Right lobe of liver (tissue), 6 donors: Measurements from ENCODE around the gene USP43. TPM values are rescaled to one million over a fixed set of nuclear protein-coding genes. Genes with fewer than 3 reads are reported as not detected.

Experiments
- ATAC-seq, 4 donors: fragments of 200-7000 bp; cut with Tn5 transposase; one replicate each; pipeline ENCODE4 v1.9.1; 2020; ENCODE audit warnings: mild to moderate bottlenecking in 4 of 4, moderate library complexity in 4 of 4
- DNase-seq, 3 donors: peaks; one replicate each; pipeline ENCODE4 v3.0.0-alpha.2; 2020
- H3K27ac ChIP-seq, 3 donors: fragments of 200-600 bp; one replicate each; pipeline ENCODE4 v1.8.0; 2022
- H3K27me3 ChIP-seq, 2 donors: fragments of 200-600 bp; one replicate each; pipeline ENCODE4 v1.8.0; 2022
- H3K36me3 ChIP-seq, 4 donors: fragments of 200-600 bp; sonication (generic) in 1 of 4; one replicate each; pipeline versions ENCODE4 v1.5.1 to v1.8.0; 2017 to 2022; ENCODE audit warnings: control low read depth in 1 of 4
- H3K4me1 ChIP-seq, 4 donors: fragments of 200-600 bp; sonication (generic) in 1 of 4; one replicate each; pipeline versions ENCODE4 v1.5.1 to v1.8.0; 2017 to 2022; ENCODE audit warnings: control low read depth in 1 of 4
- H3K4me3 ChIP-seq, 3 donors: fragments of 200-600 bp; one replicate each; pipeline ENCODE4 v1.8.0; 2022
- H3K9me3 ChIP-seq, 4 donors: fragments of 200-600 bp; sonication (generic) in 1 of 4; one replicate each; pipeline versions ENCODE4 v1.5.1 to v1.8.0; 2017 to 2022; ENCODE audit warnings: control low read depth in 1 of 4
- POLR2A ChIP-seq: fragments of 450-650 bp; IDR thresholded peaks from one replicate; pipeline ENCODE4 v1.6.1; 2017; ENCODE audit warnings: antibody characterized with exemption, mild to moderate bottlenecking
- WGBS: methylation state at CpG from one replicate; pipeline ENCODE4 v1.1.6; 2018; ENCODE audit warnings: low coverage, low lambda C conversion rate; ENCODE audit not compliant: insufficient coverage; ENCODE audit errors: missing lambda C conversion rate; 5-methylcytosine and 5-hydroxymethylcytosine counted together
- intact Hi-C, 2 donors: fragments of 100-400 bp; cut with DNase I; formaldehyde crosslinking; loops; one replicate each; pipeline versions ENCODE4 v1.11.2 to v1.14.1; 2022
- total RNA-seq, 6 experiments: library from RNA; depleted of rRNA in 2 of 6; stranded (reverse); fragments of >200 nt in 2 of 6; fragmentation: NEBNext Ultra II Directional in 3 of 6; extraction: Animal tissue kit (Norgen Biotek cat#: 25700) in 3 of 6; gene quantifications; one replicate each; pipeline versions ENCODE4 v1.1.0 to v1.2.4, GENCODE V29; 2016 to 2023
- TF ChIP-seq, protein P1 (sequence below), 4 donors: fragments of 200-600 bp in 3 of 4; fragments of 450-650 bp in 1 of 4; IDR thresholded peaks; one replicate each; pipeline versions ENCODE4 v1.5.1 to v1.8.0; 2016 to 2022; ENCODE audit warnings: antibody characterized with exemption in 4 of 4, mild to moderate bottlenecking in 2 of 4
- donor health status: DM: no; HTN: yes; CAD: no.
- donor health status: DM: no; HTN: no; CAD: no.
- donor health status: DM: no; HTN: no; CAD: no.
- donor health status: DM: no; HTN: yes; CAD: no.
- donor health status: DM: no; HTN: yes; CAD: no.

Gene USP43
- total RNA-seq, 6 experiments from 2014 or later = 2.1 to 11.6 (median 6.8) TPM

- Histone ChIP-seq H3K9me3 (no peaks in the 10 kb centered on the region), H3K4me3 (no peak overlapping the region), H3K27ac (no peak overlapping the region), H3K27me3 (no peaks in the 10 kb centered on the region), H3K4me1 (no peaks in the 10 kb centered on the region), H3K36me3 (no peaks in the 10 kb centered on the region)
- intact Hi-C loops = loop anchor here in 1 of 2 donors (10.0 kb wide), 1 partner anchor 98 kb away; the partner anchor contains the start of genes CFAP52 and STX8
- no peak for TF ChIP-seq POLR2A
- TF ChIP-seq, protein P1, sequence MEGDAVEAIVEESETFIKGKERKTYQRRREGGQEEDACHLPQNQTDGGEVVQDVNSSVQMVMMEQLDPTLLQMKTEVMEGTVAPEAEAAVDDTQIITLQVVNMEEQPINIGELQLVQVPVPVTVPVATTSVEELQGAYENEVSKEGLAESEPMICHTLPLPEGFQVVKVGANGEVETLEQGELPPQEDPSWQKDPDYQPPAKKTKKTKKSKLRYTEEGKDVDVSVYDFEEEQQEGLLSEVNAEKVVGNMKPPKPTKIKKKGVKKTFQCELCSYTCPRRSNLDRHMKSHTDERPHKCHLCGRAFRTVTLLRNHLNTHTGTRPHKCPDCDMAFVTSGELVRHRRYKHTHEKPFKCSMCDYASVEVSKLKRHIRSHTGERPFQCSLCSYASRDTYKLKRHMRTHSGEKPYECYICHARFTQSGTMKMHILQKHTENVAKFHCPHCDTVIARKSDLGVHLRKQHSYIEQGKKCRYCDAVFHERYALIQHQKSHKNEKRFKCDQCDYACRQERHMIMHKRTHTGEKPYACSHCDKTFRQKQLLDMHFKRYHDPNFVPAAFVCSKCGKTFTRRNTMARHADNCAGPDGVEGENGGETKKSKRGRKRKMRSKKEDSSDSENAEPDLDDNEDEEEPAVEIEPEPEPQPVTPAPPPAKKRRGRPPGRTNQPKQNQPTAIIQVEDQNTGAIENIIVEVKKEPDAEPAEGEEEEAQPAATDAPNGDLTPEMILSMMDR (IDR thresholded peaks at IDR 0.05) = no peak
- 81% methylated on average over 4 of the region's 6 CpGs for WGBS
- no peak for DNase-seq
- ATAC-seq = no peak
Observed at GRCh38 chr17:9672691-9673090, 27.4 kb downstream of the USP43 start.

GRCh38 chr17:9676084-9676483 lies 30.8 kb downstream of the USP43 start:
- Histone ChIP-seq H3K36me3 (no peaks in the 10 kb centered on the region), H3K4me1 (no peaks in the 10 kb centered on the region), H3K4me3 (no peak overlapping the region), H3K27ac (no peak overlapping the region), H3K27me3 (no peaks in the 10 kb centered on the region), H3K9me3 (peaks cover 0 to 6% (median 0%) of the 10 kb centered on the region in 4 donors)
- DNase-seq = no peak
- no peak for TF ChIP-seq POLR2A
- TF ChIP-seq, protein P1 (IDR thresholded peaks at IDR 0.05) = peak; percentile 38 to 51 (median 42)
- intact Hi-C loops = loop anchor here in 1 of 2 donors (10.0 kb wide), 1 partner anchor 101 kb away; the partner anchor contains the start of genes CFAP52 and STX8
- peak in 2 of 4 donors; percentile 38 to 60 for ATAC-seq
- WGBS = 71% methylated on average over 4 of the region's 4 CpGs

DNA sequence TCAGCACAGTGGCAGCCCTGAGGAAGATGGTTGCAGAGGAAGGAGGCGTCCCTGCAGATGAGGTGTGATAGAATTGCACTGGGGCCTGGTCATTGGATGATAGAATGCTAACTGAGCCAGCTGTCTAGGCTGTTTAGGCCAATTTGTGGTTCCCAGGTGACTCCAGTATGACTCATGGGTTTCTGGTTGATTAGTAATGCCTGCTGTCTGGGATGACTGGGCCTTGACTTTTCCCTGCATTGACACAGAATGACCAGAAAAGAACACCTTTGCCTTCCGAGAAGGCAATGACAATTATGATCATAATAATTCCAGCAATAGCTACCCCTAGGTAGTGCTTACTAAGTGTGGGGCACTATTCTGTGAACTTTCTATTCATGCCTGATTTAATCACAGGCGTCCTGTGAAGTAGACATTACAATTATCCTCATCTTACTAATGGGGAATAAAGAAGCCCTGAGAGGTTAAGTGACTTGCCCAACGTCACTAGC lies 31.5 kb downstream of the USP43 start:
- ATAC-seq = peak in 1 of 4 donors; percentile 78
- Histone ChIP-seq H3K9me3 (peaks cover 0 to 6% (median 0%) of the 10 kb centered on the region in 4 donors), H3K4me1 (no peaks in the 10 kb centered on the region), H3K4me3 (no peak overlapping the region), H3K27me3 (no peaks in the 10 kb centered on the region), H3K36me3 (no peaks in the 10 kb centered on the region), H3K27ac (no peak overlapping the region)
- intact Hi-C loops = loop anchor here in 1 of 2 donors (10.0 kb wide), 1 partner anchor 102 kb away; the partner anchor contains the start of genes CFAP52 and STX8
- 73% methylated on average over 3 of the region's 4 CpGs for WGBS
- DNase-seq = no peak
- TF ChIP-seq, protein P1 (IDR thresholded peaks at IDR 0.05) = no peak
- no peak for TF ChIP-seq POLR2A

DNA sequence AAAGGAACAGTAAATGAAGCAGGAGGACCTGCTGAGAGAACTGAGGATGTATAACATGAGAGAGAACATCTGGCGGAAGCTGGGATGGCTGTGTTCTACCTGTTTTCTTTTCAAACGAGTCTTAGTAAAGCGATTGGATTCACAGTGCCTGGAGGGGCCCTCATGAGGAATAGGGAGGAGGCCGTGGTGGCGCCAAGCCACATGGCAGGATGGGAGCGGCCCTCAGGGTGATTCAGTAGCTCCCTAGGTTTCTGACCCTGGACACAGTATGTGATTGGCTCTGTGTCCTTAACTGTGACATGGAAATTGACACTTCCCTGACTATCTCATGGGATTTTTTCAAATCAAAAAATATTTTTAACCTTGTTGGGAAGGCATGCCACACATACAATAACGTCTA lies 32.1 kb downstream of the USP43 start:
- Histone ChIP-seq H3K36me3 (no peaks in the 10 kb centered on the region), H3K4me3 (no peak overlapping the region), H3K27me3 (no peaks in the 10 kb centered on the region), H3K27ac (no peak overlapping the region), H3K4me1 (no peaks in the 10 kb centered on the region), H3K9me3 (peaks cover 0 to 6% (median 0%) of the 10 kb centered on the region in 4 donors)
- TF ChIP-seq, protein P1 (IDR thresholded peaks at IDR 0.05) = no peak
- TF ChIP-seq POLR2A = no peak
- DNase-seq = no peak
- intact Hi-C loops = loop anchor here in 1 of 2 donors (10.0 kb wide), 1 partner anchor 103 kb away; the partner anchor contains the start of genes CFAP52 and STX8
- ATAC-seq = no peak
- 73% methylated on average over 3 of the region's 7 CpGs for WGBS
